ENCODE measurements around the gene CBY1.
"Not testable (repeated sequence)": the region's sequence is repeated elsewhere in the genome, so short reads cannot be mapped to it uniquely, and the experiment has no call there.

Gene CBY1

GRCh38 chr22:38629108-38629507 lies 27.3 kb upstream of the CBY1 start:
- TF ChIP-seq CTCF (IDR thresholded peaks at IDR 0.05; ENCODE audit: low read depth, low read length, missing control alignments): no peak
- no peak overlapping the region for H3K4me3 ChIP-seq (ENCODE audit: low read depth, low read length)
- DNase-seq (ENCODE audit: low read depth): no peak

- DNase-seq (ENCODE audit: low read depth): no peak
- H3K4me3 ChIP-seq (ENCODE audit: low read depth, low read length): no peak overlapping the region
- TF ChIP-seq CTCF (IDR thresholded peaks at IDR 0.05; ENCODE audit: low read depth, low read length, missing control alignments): no peak
These were observed 24.7 kb upstream of the CBY1 start for GRCh38 chr22:38631724-38632123.

- no peak overlapping the region for H3K4me3 ChIP-seq (ENCODE audit: low read depth, low read length)
- no peak for DNase-seq (ENCODE audit: low read depth)
- TF ChIP-seq CTCF (IDR thresholded peaks at IDR 0.05; ENCODE audit: low read depth, low read length, missing control alignments): no peak
These were observed 23.9 kb upstream of the CBY1 start for GRCh38 chr22:38632528-38632927.

- TF ChIP-seq CTCF (IDR thresholded peaks at IDR 0.05; ENCODE audit: low read depth, low read length, missing control alignments): no peak
- DNase-seq (ENCODE audit: low read depth): no peak
- H3K4me3 ChIP-seq (ENCODE audit: low read depth, low read length): no peak overlapping the region
These were observed 18.2 kb upstream of the CBY1 start for GRCh38 chr22:38638216-38638615.

GRCh38 chr22:38638728-38639127 lies 17.7 kb upstream of the CBY1 start:
- DNase-seq (ENCODE audit: low read depth): no peak
- TF ChIP-seq CTCF (IDR thresholded peaks at IDR 0.05; ENCODE audit: low read depth, low read length, missing control alignments): no peak
- H3K4me3 ChIP-seq (ENCODE audit: low read depth, low read length): no peak overlapping the region

GRCh38 chr22:38641476-38642040 lies 14.9 kb upstream of the CBY1 start:
- no peak for DNase-seq (ENCODE audit: low read depth)
- no peak for TF ChIP-seq CTCF (IDR thresholded peaks at IDR 0.05; ENCODE audit: low read depth, low read length, missing control alignments)
- H3K4me3 ChIP-seq (ENCODE audit: low read depth, low read length): no peak overlapping the region

- DNase-seq (ENCODE audit: low read depth); H3K4me3 ChIP-seq (ENCODE audit: low read depth, low read length): not testable (repeated sequence)
These were observed 12.2 kb upstream of the CBY1 start for GRCh38 chr22:38644245-38644644.

Measured in GM12864 (cell line).